ENCODE measurements around the gene GRIN2C. TPM values are rescaled to one million over a fixed set of nuclear protein-coding genes. Genes with fewer than 3 reads are reported as not detected.

GRIN2C gene
- total and polyA plus RNA-seq, 9 of the 15 experiments (the other 6 are each of a cell fraction or from before 2014, with no cell fraction given) = under 0.01 to 0.33 (median 0.10) TPM; not detected in 2

DNA sequence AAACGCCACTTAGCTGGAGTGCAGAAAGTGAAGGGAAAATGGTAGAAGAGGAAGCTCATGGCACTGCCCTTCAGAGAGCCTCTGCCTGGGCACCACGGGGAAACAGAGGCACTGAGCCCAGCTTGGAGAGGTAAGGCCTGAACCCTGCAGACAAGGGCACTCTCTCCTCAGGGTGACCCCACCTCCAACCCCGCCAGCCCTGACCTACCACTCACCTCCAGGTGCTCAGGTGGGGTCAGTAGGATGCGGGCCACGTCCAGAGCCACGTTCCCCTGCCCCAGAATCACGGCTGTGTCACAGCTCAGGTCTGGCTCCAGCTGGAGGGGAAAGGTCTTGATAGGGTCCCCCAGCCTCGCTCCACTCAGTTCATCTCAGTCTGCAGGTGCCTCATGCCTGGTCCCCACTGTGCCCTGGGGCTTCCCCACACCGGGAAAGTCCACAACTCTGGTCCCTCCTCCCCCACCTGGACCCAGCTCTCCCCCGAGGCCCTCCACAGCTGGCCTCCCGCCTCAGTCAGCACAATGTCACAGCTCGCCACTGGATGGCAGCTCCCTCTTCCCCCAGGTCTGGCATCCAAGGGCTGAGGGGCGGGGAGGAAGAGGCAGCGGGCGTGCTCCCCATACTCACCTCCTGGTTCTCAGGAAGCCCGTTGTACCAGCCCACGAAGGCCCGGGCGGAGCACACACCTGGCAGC lies 6.0 kb upstream of the GRIN2C start:
- peak overlapping the region in 1 of 2 experiments; percentile 48; a peak in 1 of 4 replicates for H3K9ac ChIP-seq (ENCODE audit: insufficient read depth in 1 of 2, low read depth in 2 of 2, low read length in 2 of 2)
- H3K9me1 ChIP-seq (ENCODE audit: control insufficient read depth, insufficient read depth, low read length) = no peaks in the 10 kb centered on the region
- DNase-seq (ENCODE audit: extremely low read depth in 1 of 4, low spot score in 3 of 4) = no peak
- H3K27ac ChIP-seq (ENCODE audit: extremely low read depth, low read depth, low read length) = no peak overlapping the region
- no peak overlapping the region for H2AFZ ChIP-seq (ENCODE audit: low read depth, low read length)
- 88% methylated on average over 10 of the region's 19 CpGs for WGBS (ENCODE audit: insufficient coverage, low coverage, missing lambda C conversion rate)
- no peak overlapping the region for H3K4me3 ChIP-seq
- no peaks in the 10 kb centered on the region for H4K20me1 ChIP-seq (replicated peaks; ENCODE audit: control insufficient read depth, insufficient read depth, low read length)
- no peak for FAIRE-seq
- ATAC-seq = no peak
- peaks cover 40 to 78% of the 10 kb centered on the region in 2 experiments for H3K4me1 ChIP-seq (replicated peaks in 1 of 2; ENCODE audit: control insufficient read depth in 2 of 2, insufficient read depth in 2 of 2, low read length in 2 of 2)
- in situ Hi-C loops (cut with MboI) = no loop called here
- POLR2A ChIA-PET = interaction anchor here (0.6 to 1.6 kb wide), 6 partner anchors 10 to 194 kb away, joined by 3 to 8 read pairs (median 4); no protein-coding TSS in a partner anchor
- BruUV-seq (replicated peaks) = no TSS peak
- CTCF ChIA-PET (ENCODE audit: low intra/inter-chr PET ratio) = interaction anchor here (0.5 to 2.1 kb wide), 5 partner anchors 50 to 148 kb away, joined by 3 to 19 read pairs (median 5); no protein-coding TSS in a partner anchor
- no peaks in the 10 kb centered on the region for H3K27me3 ChIP-seq (ENCODE audit: control insufficient read depth in 2 of 2, insufficient read depth in 2 of 2, low read length in 2 of 2)
- no peak overlapping the region for H3K4me2 ChIP-seq (ENCODE audit: insufficient read depth, low read length)
- intact Hi-C loops (cut with micrococcal nuclease) = loop anchor here (1.0 to 5.0 kb wide), 3 partner anchors 74 to 118 kb away; partner anchors contain the start of gene NHERF1
- no peaks in the 10 kb centered on the region for H3K9me3 ChIP-seq (replicated peaks; ENCODE audit: control insufficient read depth, insufficient read depth, low read depth, low read length)
- H3K79me2 ChIP-seq (ENCODE audit: control insufficient read depth, insufficient read depth, low read length) = peaks cover 10% of the 10 kb centered on the region; the same call in 1 of the 3 replicates
- peaks cover 54% of the 10 kb centered on the region; the same call in 2 of the 3 replicates for H3K36me3 ChIP-seq (ENCODE audit: control insufficient read depth, insufficient read depth, low read length)
- TF ChIP-seq HSF4 (CRISPR knock-in tag; IDR thresholded peaks at IDR 0.05; ENCODE audit: borderline replicate concordance) (no peak), STAT5B (CRISPR knock-in tag; IDR thresholded peaks at IDR 0.05) (no peak), YBX1 (IDR thresholded peaks at IDR 0.05) (no peak), MAFG (tag; conservative IDR thresholded peaks at IDR 0.05) (no peak), ZNF12 (CRISPR knock-in tag; IDR thresholded peaks at IDR 0.05) (no peak), PYGO2 (tag; IDR thresholded peaks at IDR 0.05) (no peak), FOXJ3 (CRISPR knock-in tag; IDR thresholded peaks at IDR 0.05) (no peak), ZNF512 (tag; IDR thresholded peaks at IDR 0.05) (0 out of 2 replicates have a peak, but pooled peaks have one; percentile 4), ZNF354B (CRISPR knock-in tag; IDR thresholded peaks at IDR 0.05) (no peak), SAP30 (IDR thresholded peaks at IDR 0.05; ENCODE audit: borderline replicate concordance, insufficient read depth, low read depth, low read length, poor library complexity, severe bottlenecking) (no peak), CBX2 (IDR thresholded peaks at IDR 0.05; ENCODE audit: insufficient read depth, low read length, poor library complexity, severe bottlenecking) (no peak), ZFPM2 (CRISPR knock-in tag; IDR thresholded peaks at IDR 0.05) (no peak), ZFP36 (IDR thresholded peaks at IDR 0.05; ENCODE audit: low read depth, low read length, partially characterized antibody) (no peak), ZBED1 (IDR thresholded peaks at IDR 0.05) (no peak), MAZ (CRISPR knock-in tag; conservative IDR thresholded peaks at IDR 0.05 in 1 of 2, IDR thresholded peaks at IDR 0.05 in 1 of 2) (0 out of 4 replicates have a peak, but pooled peaks of 1 of the 2 experiments have one; percentile 22), ZNF232 (CRISPR knock-in tag; IDR thresholded peaks at IDR 0.05) (no peak), ZFX (CRISPR knock-in tag; IDR thresholded peaks at IDR 0.05) (no peak), ZNF57 (CRISPR knock-in tag; IDR thresholded peaks at IDR 0.05) (no peak), POLR2G (IDR thresholded peaks at IDR 0.05; ENCODE audit: low read depth, low read length) (peak; percentile 20; the same call in 1 of the 2 replicates), ZNF263 (CRISPR knock-in tag; IDR thresholded peaks at IDR 0.05; ENCODE audit: borderline replicate concordance) (0 out of 2 replicates have a peak, but pooled peaks have one; percentile 41), SAFB (IDR thresholded peaks at IDR 0.05; ENCODE audit: borderline replicate concordance, low read depth, low read length) (no peak)

Data from K562 (cell line).